Measurements from ENCODE around the gene ATP2B1. TPM values are rescaled to one million over a fixed set of nuclear protein-coding genes. Genes with fewer than 3 reads are reported as not detected.

The ATP2B1 gene
- total and polyA plus RNA-seq, 4 donors, result 8.5 to 120 (median 24.5) TPM

DNA sequence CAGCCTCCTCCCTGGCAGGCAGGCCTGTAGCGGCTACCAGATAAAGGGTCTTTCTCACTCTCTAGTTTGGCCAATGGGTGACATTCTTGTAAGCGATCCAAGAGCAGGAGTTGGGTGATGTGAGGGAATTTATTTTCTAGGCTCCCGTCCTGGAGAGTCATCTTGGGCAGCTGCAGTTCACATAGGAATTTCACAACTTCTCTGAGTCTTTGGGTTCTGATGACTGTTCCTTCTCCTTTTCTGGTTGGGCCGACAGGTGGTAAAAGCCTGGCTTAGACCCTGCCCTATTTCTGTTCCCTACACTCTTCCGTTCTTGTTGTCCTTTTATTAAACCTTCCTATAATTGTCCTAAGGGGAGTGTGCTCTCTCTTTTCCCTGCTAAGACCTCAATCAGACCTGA lies 140.2 kb downstream of the ATP2B1 start:
- Histone ChIP-seq H3K36me3 (ENCODE audit: control insufficient read depth in 4 of 4, insufficient read depth in 4 of 4, low read length in 4 of 4) (no peaks in the 10 kb centered on the region), H3K4me3 (no peak overlapping the region), H3K27ac (ENCODE audit: low read depth in 1 of 2, low read length in 1 of 2) (no peak overlapping the region), H3K4me1 (ENCODE audit: control insufficient read depth in 5 of 5, insufficient read depth in 5 of 5, low read length in 5 of 5) (peaks cover 0 to 9% (median 0%) of the 10 kb centered on the region in 5 donors), H3K9me3 (ENCODE audit: control insufficient read depth in 4 of 4, insufficient read depth in 3 of 4, low read length in 3 of 4) (no peaks in the 10 kb centered on the region), H3K27me3 (ENCODE audit: control insufficient read depth in 3 of 3, insufficient read depth in 3 of 3, low read length in 2 of 3) (no peaks in the 10 kb centered on the region), H3K9ac (ENCODE audit: insufficient read depth in 1 of 2, low read length in 2 of 2) (no peak overlapping the region)
- TF ChIP-seq, protein P1, sequence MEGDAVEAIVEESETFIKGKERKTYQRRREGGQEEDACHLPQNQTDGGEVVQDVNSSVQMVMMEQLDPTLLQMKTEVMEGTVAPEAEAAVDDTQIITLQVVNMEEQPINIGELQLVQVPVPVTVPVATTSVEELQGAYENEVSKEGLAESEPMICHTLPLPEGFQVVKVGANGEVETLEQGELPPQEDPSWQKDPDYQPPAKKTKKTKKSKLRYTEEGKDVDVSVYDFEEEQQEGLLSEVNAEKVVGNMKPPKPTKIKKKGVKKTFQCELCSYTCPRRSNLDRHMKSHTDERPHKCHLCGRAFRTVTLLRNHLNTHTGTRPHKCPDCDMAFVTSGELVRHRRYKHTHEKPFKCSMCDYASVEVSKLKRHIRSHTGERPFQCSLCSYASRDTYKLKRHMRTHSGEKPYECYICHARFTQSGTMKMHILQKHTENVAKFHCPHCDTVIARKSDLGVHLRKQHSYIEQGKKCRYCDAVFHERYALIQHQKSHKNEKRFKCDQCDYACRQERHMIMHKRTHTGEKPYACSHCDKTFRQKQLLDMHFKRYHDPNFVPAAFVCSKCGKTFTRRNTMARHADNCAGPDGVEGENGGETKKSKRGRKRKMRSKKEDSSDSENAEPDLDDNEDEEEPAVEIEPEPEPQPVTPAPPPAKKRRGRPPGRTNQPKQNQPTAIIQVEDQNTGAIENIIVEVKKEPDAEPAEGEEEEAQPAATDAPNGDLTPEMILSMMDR (IDR thresholded peaks at IDR 0.05; ENCODE audit: control extremely low read depth, extremely low read depth), result no peak
- DNase-seq, result peak in 2 of 3 donors; percentile 20 to 25
- ATAC-seq (ENCODE audit: insufficient read depth, low FRiP score), result no peak
- 51 to 65% methylated on average over 5 of the region's 5 CpGs for WGBS, 2 donors

DNA sequence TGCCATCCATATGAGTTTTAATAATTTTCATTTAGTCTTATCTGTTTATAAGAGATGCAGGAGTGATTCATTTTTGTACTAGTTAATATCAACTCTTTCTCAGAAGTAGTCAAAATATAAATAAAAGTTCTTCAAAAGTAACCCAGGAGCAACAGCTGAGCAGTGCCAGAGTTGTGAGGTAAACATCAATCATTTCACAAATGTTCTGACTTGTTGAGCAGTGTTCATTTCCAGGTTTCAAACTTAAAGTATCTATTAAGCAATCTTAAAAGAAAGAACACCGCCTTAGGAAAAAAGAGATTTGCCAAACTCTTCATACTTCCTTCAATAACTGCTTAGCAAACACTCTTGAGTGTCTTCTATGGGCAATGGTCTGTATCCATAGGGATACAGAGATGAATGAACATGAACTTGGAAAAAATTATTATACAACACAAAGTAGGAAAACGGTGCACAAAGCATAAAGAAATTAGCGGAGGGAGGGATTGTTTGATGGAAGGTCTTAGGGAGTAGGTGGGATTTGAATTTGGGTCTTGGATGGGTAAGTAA lies 140.9 kb downstream of the ATP2B1 start:
- H3K9me3 ChIP-seq (ENCODE audit: control insufficient read depth in 4 of 4, insufficient read depth in 3 of 4, low read length in 3 of 4), result no peaks in the 10 kb centered on the region
- WGBS, 2 donors, result 65 to 83% methylated on average over 3 of the region's 3 CpGs
- no peaks in the 10 kb centered on the region for H3K27me3 ChIP-seq (ENCODE audit: control insufficient read depth in 3 of 3, insufficient read depth in 3 of 3, low read length in 2 of 3)
- peaks cover 0 to 9% (median 0%) of the 10 kb centered on the region in 5 donors for H3K4me1 ChIP-seq (ENCODE audit: control insufficient read depth in 5 of 5, insufficient read depth in 5 of 5, low read length in 5 of 5)
- TF ChIP-seq, protein P1 (IDR thresholded peaks at IDR 0.05; ENCODE audit: control extremely low read depth, extremely low read depth), result no peak
- no peak for DNase-seq
- H3K27ac ChIP-seq (ENCODE audit: low read depth in 1 of 2, low read length in 1 of 2), result no peak overlapping the region
- no peaks in the 10 kb centered on the region for H3K36me3 ChIP-seq (ENCODE audit: control insufficient read depth in 4 of 4, insufficient read depth in 4 of 4, low read length in 4 of 4)
- ATAC-seq (ENCODE audit: insufficient read depth, low FRiP score), result peak; percentile 35
- no peak overlapping the region for H3K9ac ChIP-seq (ENCODE audit: insufficient read depth in 1 of 2, low read length in 2 of 2)
- H3K4me3 ChIP-seq, result no peak overlapping the region

DNA sequence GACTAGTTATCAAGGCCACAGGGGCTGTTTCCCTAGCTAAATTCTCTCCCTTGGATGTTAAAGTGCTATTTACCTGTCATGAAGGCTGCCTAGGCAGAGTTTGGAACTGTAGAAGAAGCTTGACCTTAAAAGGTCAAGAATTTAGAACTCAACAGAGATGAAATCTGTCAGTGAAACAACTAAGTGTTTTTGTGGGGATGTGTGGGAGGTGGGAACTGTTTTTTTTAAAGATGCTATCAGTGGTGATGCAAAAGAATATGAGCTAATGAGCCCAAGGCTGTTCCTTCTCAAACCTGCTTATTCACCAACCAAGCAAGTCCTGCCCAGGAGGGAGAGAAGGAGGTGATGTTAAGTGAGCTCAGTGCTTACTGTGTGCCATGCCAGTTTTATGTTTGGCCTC lies 142.0 kb downstream of the ATP2B1 start:
- H3K27ac ChIP-seq (ENCODE audit: low read depth in 1 of 2, low read length in 1 of 2), result no peak overlapping the region
- no peak overlapping the region for H3K4me3 ChIP-seq
- TF ChIP-seq, protein P1 (IDR thresholded peaks at IDR 0.05; ENCODE audit: control extremely low read depth, extremely low read depth), result no peak
- ATAC-seq (ENCODE audit: insufficient read depth, low FRiP score) (no peak), DNase-seq (no peak)
- peaks cover 0 to 9% (median 0%) of the 10 kb centered on the region in 5 donors for H3K4me1 ChIP-seq (ENCODE audit: control insufficient read depth in 5 of 5, insufficient read depth in 5 of 5, low read length in 5 of 5)
- no peak overlapping the region for H3K9ac ChIP-seq (ENCODE audit: insufficient read depth in 1 of 2, low read length in 2 of 2)
- no peaks in the 10 kb centered on the region for H3K36me3 ChIP-seq (ENCODE audit: control insufficient read depth in 4 of 4, insufficient read depth in 4 of 4, low read length in 4 of 4)
- no peaks in the 10 kb centered on the region for H3K27me3 ChIP-seq (ENCODE audit: control insufficient read depth in 3 of 3, insufficient read depth in 3 of 3, low read length in 2 of 3)
- no peaks in the 10 kb centered on the region for H3K9me3 ChIP-seq (ENCODE audit: control insufficient read depth in 4 of 4, insufficient read depth in 3 of 4, low read length in 3 of 4)

DNA sequence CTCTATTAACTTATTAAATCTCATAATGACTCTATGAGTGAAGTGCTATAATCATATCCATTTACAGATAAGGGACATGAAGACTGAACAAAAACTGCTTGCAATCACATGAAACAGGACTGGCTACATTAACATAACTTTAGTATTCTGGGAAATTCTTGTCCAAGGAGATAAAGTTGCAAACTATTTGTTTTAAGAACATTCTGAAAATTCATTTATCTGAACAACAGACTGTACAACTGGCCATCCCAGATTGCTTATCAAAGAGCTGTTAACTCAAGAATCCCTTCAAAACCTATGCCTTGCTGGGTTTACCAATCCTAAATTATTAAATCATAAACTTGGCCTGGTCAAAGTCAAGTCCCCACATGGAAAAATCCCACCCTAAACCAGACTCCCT lies 143.6 kb downstream of the ATP2B1 start:
- TF ChIP-seq, protein P1 (IDR thresholded peaks at IDR 0.05; ENCODE audit: control extremely low read depth, extremely low read depth), result no peak

More for the DNA sequence above, 143.6 kb downstream of the ATP2B1 start:
- no peaks in the 10 kb centered on the region for H3K9me3 ChIP-seq (ENCODE audit: control insufficient read depth in 4 of 4, insufficient read depth in 3 of 4, low read length in 3 of 4)
- no peak for DNase-seq
- peaks cover 0 to 9% (median 0%) of the 10 kb centered on the region in 5 donors for H3K4me1 ChIP-seq (ENCODE audit: control insufficient read depth in 5 of 5, insufficient read depth in 5 of 5, low read length in 5 of 5)
- H3K9ac ChIP-seq (ENCODE audit: insufficient read depth in 1 of 2, low read length in 2 of 2), result no peak overlapping the region
- no peak for ATAC-seq (ENCODE audit: insufficient read depth, low FRiP score)
- no peaks in the 10 kb centered on the region for H3K27me3 ChIP-seq (ENCODE audit: control insufficient read depth in 3 of 3, insufficient read depth in 3 of 3, low read length in 2 of 3)
- no peak overlapping the region for H3K27ac ChIP-seq (ENCODE audit: low read depth in 1 of 2, low read length in 1 of 2)
- no peaks in the 10 kb centered on the region for H3K36me3 ChIP-seq (ENCODE audit: control insufficient read depth in 4 of 4, insufficient read depth in 4 of 4, low read length in 4 of 4)
- H3K4me3 ChIP-seq, result no peak overlapping the region

Data from lung (tissue), 12 donors.